Stimulated activated CD4-positive, alpha-beta T cell treated with anti-CD3 and anti-CD28 coated beads, Interleukin-4, amount 100 ng/mL, for 4 hours (primary cell): Measurements from ENCODE around the gene NCOA1.
"Not testable (repeated sequence)": the region's sequence is repeated elsewhere in the genome, so short reads cannot be mapped to it uniquely, and the experiment has no call there.

ENCODE experiments used
- DNase-seq, 2 experiments: peaks; one replicate each; pipeline ENCODE4 v3.0.0-alpha.2; 2020

The NCOA1 gene

GRCh38 chr2:24644032-24644431 is 153.0 kb downstream of the NCOA1 start:
- DNase-seq, result no peak

GRCh38 chr2:24650997-24651642 is 160.1 kb downstream of the NCOA1 start:
- DNase-seq, result no peak

GRCh38 chr2:24651643-24652003 is 160.6 kb downstream of the NCOA1 start:
- DNase-seq, result no peak

- no peak for DNase-seq
These were observed 161.5 kb downstream of the NCOA1 start for GRCh38 chr2:24652265-24653182.

GRCh38 chr2:24657818-24658217 is 166.8 kb downstream of the NCOA1 start:
- DNase-seq, result no peak

- no peak for DNase-seq
These were observed 167.6 kb downstream of the NCOA1 start for GRCh38 chr2:24658531-24659202.

- DNase-seq, result no peak
These were observed 168.8 kb downstream of the NCOA1 start for GRCh38 chr2:24659862-24660261.

- no peak for DNase-seq
These were observed 176.5 kb downstream of the NCOA1 start for GRCh38 chr2:24667542-24667941.

- no peak for DNase-seq
These were observed 180.2 kb downstream of the NCOA1 start for GRCh38 chr2:24671230-24671629.

- no peak for DNase-seq
These were observed 181.5 kb downstream of the NCOA1 start for GRCh38 chr2:24672589-24672988.

GRCh38 chr2:24675338-24675737 is 184.3 kb downstream of the NCOA1 start:
- no peak for DNase-seq

GRCh38 chr2:24676493-24676892 is 185.4 kb downstream of the NCOA1 start:
- DNase-seq, result no peak

- DNase-seq, result not testable (repeated sequence)
These were observed 187.0 kb downstream of the NCOA1 start for GRCh38 chr2:24678066-24678465.

GRCh38 chr2:24680196-24680595 is 189.1 kb downstream of the NCOA1 start:
- no peak for DNase-seq

- no peak for DNase-seq
These were observed 191.2 kb downstream of the NCOA1 start for GRCh38 chr2:24682304-24682703.

- DNase-seq, result no peak
These were observed 192.4 kb downstream of the NCOA1 start for GRCh38 chr2:24683408-24683807.

GRCh38 chr2:24690524-24690923 is 199.5 kb downstream of the NCOA1 start:
- DNase-seq, result no peak

- DNase-seq, result no peak
These were observed 200.8 kb downstream of the NCOA1 start for GRCh38 chr2:24691806-24692205.

GRCh38 chr2:24697792-24698191 is 206.7 kb downstream of the NCOA1 start:
- no peak for DNase-seq

GRCh38 chr2:24702800-24703199 is 211.7 kb downstream of the NCOA1 start:
- no peak for DNase-seq

GRCh38 chr2:24704692-24705091 is 213.6 kb downstream of the NCOA1 start:
- no peak for DNase-seq

- DNase-seq, result no peak
These were observed 216.1 kb downstream of the NCOA1 start for GRCh38 chr2:24707143-24707542.

- no peak for DNase-seq
These were observed 217.6 kb downstream of the NCOA1 start for GRCh38 chr2:24708537-24709152.
